GM12874 (cell line): ENCODE measurements around the gene VAV2.

Source experiments
- TF ChIP-seq, protein P1 (sequence below): IDR thresholded peaks from 2 replicates; pipeline ENCODE4 v1.5.1; 2011; ENCODE audit warnings: low read depth, mild to moderate bottlenecking, control low read depth, low read length, moderate library complexity; ENCODE audit not compliant: insufficient read depth

The VAV2 gene

DNA sequence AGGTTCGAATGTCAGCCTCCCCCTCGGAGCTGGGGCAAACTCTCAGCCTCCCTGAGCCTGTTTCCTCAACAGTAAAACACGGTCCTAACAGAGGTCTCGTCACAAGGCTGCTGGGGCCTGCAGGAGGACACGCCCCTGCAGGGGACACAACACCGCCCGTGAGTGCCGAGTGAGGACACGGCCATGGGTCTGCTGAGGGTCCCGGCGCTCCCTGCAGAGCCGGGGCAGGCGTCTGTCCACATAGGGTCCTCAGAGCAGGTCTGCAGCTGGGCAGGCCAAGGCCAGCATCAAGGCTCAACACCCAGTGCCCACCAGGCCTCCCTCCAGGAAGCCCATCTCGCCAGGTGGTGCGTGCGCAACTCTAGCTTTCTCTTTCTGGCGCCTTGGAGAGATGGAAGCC, 125.2 kb downstream of the VAV2 start:
- TF ChIP-seq, protein P1, sequence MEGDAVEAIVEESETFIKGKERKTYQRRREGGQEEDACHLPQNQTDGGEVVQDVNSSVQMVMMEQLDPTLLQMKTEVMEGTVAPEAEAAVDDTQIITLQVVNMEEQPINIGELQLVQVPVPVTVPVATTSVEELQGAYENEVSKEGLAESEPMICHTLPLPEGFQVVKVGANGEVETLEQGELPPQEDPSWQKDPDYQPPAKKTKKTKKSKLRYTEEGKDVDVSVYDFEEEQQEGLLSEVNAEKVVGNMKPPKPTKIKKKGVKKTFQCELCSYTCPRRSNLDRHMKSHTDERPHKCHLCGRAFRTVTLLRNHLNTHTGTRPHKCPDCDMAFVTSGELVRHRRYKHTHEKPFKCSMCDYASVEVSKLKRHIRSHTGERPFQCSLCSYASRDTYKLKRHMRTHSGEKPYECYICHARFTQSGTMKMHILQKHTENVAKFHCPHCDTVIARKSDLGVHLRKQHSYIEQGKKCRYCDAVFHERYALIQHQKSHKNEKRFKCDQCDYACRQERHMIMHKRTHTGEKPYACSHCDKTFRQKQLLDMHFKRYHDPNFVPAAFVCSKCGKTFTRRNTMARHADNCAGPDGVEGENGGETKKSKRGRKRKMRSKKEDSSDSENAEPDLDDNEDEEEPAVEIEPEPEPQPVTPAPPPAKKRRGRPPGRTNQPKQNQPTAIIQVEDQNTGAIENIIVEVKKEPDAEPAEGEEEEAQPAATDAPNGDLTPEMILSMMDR = no peak

DNA sequence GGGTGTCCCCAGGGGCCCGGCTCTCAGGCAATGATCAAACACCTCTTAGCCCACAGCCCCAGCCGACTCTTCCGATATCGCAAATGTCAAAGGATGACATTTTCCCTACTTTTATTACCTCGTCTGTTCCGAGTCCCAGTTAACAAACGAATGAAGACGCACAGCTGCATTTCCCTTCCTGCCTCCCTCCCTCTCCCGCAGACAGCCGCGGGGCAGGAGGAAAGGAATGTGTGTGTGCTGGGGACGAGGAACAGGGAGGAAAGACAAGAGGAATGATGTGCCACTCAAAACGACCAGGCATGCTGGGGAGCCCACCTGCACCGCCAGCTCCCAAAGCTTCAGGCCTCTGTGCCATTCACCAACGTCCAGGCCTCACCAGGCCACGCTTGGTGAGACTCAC, 128.1 kb downstream of the VAV2 start:
- TF ChIP-seq, protein P1 = no peak

GRCh38 chr9:133863257-133863592, 128.9 kb downstream of the VAV2 start:
- TF ChIP-seq, protein P1 = no peak

- TF ChIP-seq, protein P1 = no peak
These were observed 129.4 kb downstream of the VAV2 start for GRCh38 chr9:133862585-133863256.

DNA sequence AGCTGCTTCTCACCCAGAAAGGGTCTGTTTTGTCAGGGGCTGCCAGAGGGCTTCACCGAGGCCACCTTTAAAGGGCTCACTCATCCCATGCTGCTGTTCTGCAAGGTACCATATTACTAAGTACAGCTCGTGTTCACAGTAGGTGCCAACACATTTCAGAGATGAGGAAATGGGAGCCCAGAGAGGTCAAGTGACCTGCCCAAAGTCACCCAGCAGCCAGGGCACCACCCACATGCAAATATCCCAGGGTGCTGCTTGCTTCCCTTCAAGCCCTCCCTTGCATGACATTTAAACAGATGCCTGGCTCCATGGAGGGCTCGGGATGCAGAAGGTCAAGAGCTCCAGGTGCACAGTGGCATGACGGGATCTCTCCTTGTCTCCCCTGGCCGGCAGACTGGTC, 130.4 kb downstream of the VAV2 start:
- TF ChIP-seq, protein P1 = no peak

- TF ChIP-seq, protein P1 = no peak
These were observed 131.0 kb downstream of the VAV2 start for GRCh38 chr9:133861086-133861485.

DNA sequence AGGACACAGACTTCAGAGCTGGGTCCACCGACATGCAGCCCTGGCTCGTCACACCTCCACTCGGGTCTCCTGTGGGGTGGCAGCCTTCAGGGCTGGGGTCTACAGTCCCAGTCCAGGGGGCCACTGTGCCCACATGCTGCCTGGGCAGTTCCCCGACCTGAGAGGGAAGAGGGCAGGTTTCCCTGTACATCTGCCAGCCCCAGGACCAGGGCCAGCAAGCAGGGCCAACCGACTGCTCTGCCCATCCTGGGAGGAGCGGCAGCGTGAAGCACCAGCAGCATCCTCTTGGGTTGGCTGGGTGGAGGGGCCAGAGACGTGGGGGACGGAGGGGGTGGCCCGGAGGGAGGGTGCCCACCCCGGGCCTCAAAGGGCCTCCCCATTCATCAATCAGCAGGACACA, 133.4 kb downstream of the VAV2 start:
- TF ChIP-seq, protein P1 = no peak
